ENCODE results near the gene ZNF276. TPM values are rescaled to one million over a fixed set of nuclear protein-coding genes. Genes with fewer than 3 reads are reported as not detected.

The ZNF276 gene
- total RNA-seq, 1 experiment from 2014 or later: 37.2 TPM

GRCh38 chr16:89732142-89732917 lies 11.0 kb downstream of the ZNF276 start:
- H3K4me3 ChIP-seq (ENCODE audit: low read depth, low read length, poor library complexity, severe bottlenecking): no peak overlapping the region
- ChIA-PET POLR2A (ENCODE audit: low non-redundant PET) (no interaction called here), CTCF (no interaction called here)
- H3K27ac ChIP-seq (ENCODE audit: low read depth, low read length, poor library complexity, severe bottlenecking): no peak overlapping the region
- intact Hi-C loops (cut with micrococcal nuclease; ENCODE audit: unreplicated experiment): no loop called here
- DNase-seq (ENCODE audit: low spot score): no peak
- no peaks in the 10 kb centered on the region for H3K27me3 ChIP-seq (replicated peaks; ENCODE audit: insufficient read depth, low read depth, low read length, poor library complexity)
- TF ChIP-seq CTCF (conservative IDR thresholded peaks at IDR 0.05; ENCODE audit: low read depth, low read length): no peak
- no peak for TF ChIP-seq EZH2 (IDR thresholded peaks at IDR 0.05; ENCODE audit: borderline replicate concordance, low read depth, low read length, poor library complexity, severe bottlenecking)
- H3K36me3 ChIP-seq (ENCODE audit: insufficient read depth, low read length, poor library complexity, severe bottlenecking): peaks cover 85% of the 10 kb centered on the region
- H3K4me1 ChIP-seq (ENCODE audit: insufficient read depth, low read length, poor library complexity, severe bottlenecking): no peaks in the 10 kb centered on the region
- H3K9me3 ChIP-seq (ENCODE audit: low read depth, low read length, poor library complexity, severe bottlenecking): no peaks in the 10 kb centered on the region
- BruUV-seq (replicated peaks): no TSS peak

GRCh38 chr16:89732918-89733242 lies 11.5 kb downstream of the ZNF276 start:
- ChIA-PET CTCF (no interaction called here), POLR2A (ENCODE audit: low non-redundant PET) (no interaction called here)
- H3K27ac ChIP-seq (ENCODE audit: low read depth, low read length, poor library complexity, severe bottlenecking): peak overlapping the region; percentile 5
- no peaks in the 10 kb centered on the region for H3K4me1 ChIP-seq (ENCODE audit: insufficient read depth, low read length, poor library complexity, severe bottlenecking)
- DNase-seq (ENCODE audit: low spot score): no peak
- intact Hi-C loops (cut with micrococcal nuclease; ENCODE audit: unreplicated experiment): no loop called here
- TF ChIP-seq CTCF (conservative IDR thresholded peaks at IDR 0.05; ENCODE audit: low read depth, low read length) (no peak), EZH2 (IDR thresholded peaks at IDR 0.05; ENCODE audit: borderline replicate concordance, low read depth, low read length, poor library complexity, severe bottlenecking) (no peak)
- H3K36me3 ChIP-seq (ENCODE audit: insufficient read depth, low read length, poor library complexity, severe bottlenecking): peaks cover 85% of the 10 kb centered on the region
- no TSS peak for BruUV-seq (replicated peaks)
- no peak overlapping the region for H3K4me3 ChIP-seq (ENCODE audit: low read depth, low read length, poor library complexity, severe bottlenecking)
- H3K9me3 ChIP-seq (ENCODE audit: low read depth, low read length, poor library complexity, severe bottlenecking): no peaks in the 10 kb centered on the region
- H3K27me3 ChIP-seq (replicated peaks; ENCODE audit: insufficient read depth, low read depth, low read length, poor library complexity): no peaks in the 10 kb centered on the region

- H3K36me3 ChIP-seq (ENCODE audit: insufficient read depth, low read length, poor library complexity, severe bottlenecking): peaks cover 87% of the 10 kb centered on the region
- CTCF ChIA-PET: no interaction called here
These were observed 12.0 kb downstream of the ZNF276 start for GRCh38 chr16:89733322-89733721.

More at GRCh38 chr16:89733322-89733721, 12.0 kb downstream of the ZNF276 start:
- no peaks in the 10 kb centered on the region for H3K9me3 ChIP-seq (ENCODE audit: low read depth, low read length, poor library complexity, severe bottlenecking)
- intact Hi-C loops (cut with micrococcal nuclease; ENCODE audit: unreplicated experiment): no loop called here
- H3K4me1 ChIP-seq (ENCODE audit: insufficient read depth, low read length, poor library complexity, severe bottlenecking): no peaks in the 10 kb centered on the region
- BruUV-seq (replicated peaks): no TSS peak
- POLR2A ChIA-PET (ENCODE audit: low non-redundant PET): interaction anchor here (0.6 kb wide), 1 partner anchor 248 kb away, joined by 3 read pairs; no protein-coding TSS in a partner anchor
- DNase-seq (ENCODE audit: low spot score): no peak
- H3K27ac ChIP-seq (ENCODE audit: low read depth, low read length, poor library complexity, severe bottlenecking): peak overlapping the region; percentile 5
- TF ChIP-seq EZH2 (IDR thresholded peaks at IDR 0.05; ENCODE audit: borderline replicate concordance, low read depth, low read length, poor library complexity, severe bottlenecking) (no peak), CTCF (conservative IDR thresholded peaks at IDR 0.05; ENCODE audit: low read depth, low read length) (no peak)
- H3K27me3 ChIP-seq (replicated peaks; ENCODE audit: insufficient read depth, low read depth, low read length, poor library complexity): no peaks in the 10 kb centered on the region
- H3K4me3 ChIP-seq (ENCODE audit: low read depth, low read length, poor library complexity, severe bottlenecking): no peak overlapping the region
